HFF-Myc (cell line): ENCODE measurements around the gene HOXD1.
A peak's percentile ranks its signal among the peaks of the same experiment; 100 is the strongest.

Experiments
- DNase-seq: peaks from one replicate; pipeline ENCODE4 v3.0.0-alpha.2; 2011; ENCODE audit warnings: low read depth; ENCODE audit errors: extremely low read depth
- H3K4me3 ChIP-seq: replicated peaks from 2 replicates; pipeline ENCODE4 v1.5.1; 2011; ENCODE audit warnings: low read depth, mild to moderate bottlenecking, control low read depth, low read length
- TF ChIP-seq, protein P1 (sequence below): IDR thresholded peaks from 2 replicates; pipeline ENCODE4 v1.5.1; 2012; ENCODE audit warnings: mild to moderate bottlenecking, low read depth, low read length, control low read depth; ENCODE audit errors: missing control alignments

Gene HOXD1

DNA sequence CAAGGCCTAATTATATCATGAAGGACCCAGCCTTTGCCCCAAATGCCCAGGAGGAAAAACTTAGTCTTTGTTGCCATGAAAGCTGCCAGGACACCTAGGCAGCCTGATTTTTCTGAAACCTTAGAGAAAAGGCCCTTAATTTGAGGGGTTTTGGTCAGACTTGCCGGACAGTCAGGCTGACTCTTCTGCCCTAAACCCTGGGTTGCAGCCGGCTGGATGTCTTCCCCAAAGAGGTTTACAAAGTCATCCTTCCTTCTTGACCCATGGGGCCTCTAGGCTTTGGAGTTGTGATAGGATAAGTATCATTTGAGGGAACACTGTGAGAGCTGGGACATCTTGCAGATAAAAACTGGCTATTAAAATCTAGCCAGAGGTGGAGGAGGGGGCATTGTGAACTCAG, 2.4 kb upstream of the HOXD1 start:
- TF ChIP-seq, protein P1, sequence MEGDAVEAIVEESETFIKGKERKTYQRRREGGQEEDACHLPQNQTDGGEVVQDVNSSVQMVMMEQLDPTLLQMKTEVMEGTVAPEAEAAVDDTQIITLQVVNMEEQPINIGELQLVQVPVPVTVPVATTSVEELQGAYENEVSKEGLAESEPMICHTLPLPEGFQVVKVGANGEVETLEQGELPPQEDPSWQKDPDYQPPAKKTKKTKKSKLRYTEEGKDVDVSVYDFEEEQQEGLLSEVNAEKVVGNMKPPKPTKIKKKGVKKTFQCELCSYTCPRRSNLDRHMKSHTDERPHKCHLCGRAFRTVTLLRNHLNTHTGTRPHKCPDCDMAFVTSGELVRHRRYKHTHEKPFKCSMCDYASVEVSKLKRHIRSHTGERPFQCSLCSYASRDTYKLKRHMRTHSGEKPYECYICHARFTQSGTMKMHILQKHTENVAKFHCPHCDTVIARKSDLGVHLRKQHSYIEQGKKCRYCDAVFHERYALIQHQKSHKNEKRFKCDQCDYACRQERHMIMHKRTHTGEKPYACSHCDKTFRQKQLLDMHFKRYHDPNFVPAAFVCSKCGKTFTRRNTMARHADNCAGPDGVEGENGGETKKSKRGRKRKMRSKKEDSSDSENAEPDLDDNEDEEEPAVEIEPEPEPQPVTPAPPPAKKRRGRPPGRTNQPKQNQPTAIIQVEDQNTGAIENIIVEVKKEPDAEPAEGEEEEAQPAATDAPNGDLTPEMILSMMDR = no peak
- DNase-seq = no peak
- no peak overlapping the region for H3K4me3 ChIP-seq

DNA sequence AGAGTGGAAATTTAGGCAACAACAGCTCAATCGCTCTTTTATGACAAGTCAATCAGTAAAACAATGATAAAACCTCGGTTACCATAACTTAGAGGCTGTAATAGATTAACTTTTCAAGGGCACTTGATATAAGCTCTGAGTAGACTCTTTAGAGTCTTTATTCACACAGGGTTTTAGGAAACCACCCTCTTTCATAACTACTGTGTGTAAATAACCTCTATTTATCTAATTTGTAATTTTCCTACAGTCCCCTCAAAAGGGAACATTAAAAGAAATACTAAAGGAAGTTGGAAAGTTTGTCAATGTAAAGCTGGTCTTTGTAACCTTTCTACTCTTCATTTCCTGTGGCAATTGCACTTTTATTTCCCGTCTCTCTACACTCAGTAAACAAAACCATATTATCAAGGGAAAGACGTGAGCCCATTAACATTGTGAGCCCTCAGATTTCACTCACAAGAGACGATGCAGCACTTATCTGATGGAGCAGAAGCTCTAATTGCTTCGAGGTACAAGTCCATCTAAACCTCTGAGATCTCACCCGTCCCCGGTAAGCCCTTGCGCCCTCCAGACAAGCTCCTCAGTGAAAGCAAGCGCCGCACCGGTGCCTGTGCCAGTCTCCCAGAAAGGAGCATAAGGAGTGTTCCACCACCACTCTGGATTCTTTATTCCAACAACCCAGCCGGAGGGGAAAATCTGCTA, 1.1 kb upstream of the HOXD1 start:
- H3K4me3 ChIP-seq = peak overlapping the region; percentile 36; the same call in 1 of the 2 replicates
- TF ChIP-seq, protein P1 = no peak
- DNase-seq = no peak

DNA sequence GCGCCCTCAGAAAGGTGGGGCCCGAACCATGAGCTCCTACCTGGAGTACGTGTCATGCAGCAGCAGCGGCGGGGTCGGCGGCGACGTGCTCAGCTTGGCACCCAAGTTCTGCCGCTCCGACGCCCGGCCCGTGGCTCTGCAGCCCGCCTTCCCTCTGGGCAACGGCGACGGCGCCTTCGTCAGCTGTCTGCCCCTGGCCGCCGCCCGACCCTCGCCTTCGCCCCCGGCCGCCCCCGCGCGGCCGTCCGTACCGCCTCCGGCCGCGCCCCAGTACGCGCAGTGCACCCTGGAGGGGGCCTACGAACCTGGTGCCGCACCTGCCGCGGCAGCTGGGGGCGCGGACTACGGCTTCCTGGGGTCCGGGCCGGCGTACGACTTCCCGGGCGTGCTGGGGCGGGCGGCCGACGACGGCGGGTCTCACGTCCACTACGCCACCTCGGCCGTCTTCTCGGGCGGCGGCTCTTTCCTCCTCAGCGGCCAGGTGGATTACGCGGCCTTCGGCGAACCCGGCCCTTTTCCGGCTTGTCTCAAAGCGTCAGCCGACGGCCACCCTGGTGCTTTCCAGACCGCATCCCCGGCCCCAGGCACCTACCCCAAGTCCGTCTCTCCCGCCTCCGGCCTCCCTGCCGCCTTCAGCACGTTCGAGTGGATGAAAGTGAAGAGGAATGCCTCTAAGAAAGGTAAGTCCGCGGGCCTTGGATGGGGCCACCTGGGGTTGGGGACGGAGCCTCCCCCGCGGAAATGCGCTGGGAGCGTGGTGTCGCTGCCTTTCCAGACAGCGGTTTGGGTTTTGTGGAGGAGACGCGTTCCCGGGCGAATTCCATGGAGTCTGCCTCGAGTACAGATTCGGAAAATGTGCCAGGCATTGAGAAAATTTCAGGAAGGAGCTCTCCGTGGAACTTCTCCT, 559 bp downstream of the HOXD1 start:
- TF ChIP-seq, protein P1 = no peak
- DNase-seq = no peak
- peak overlapping the region; percentile 36 for H3K4me3 ChIP-seq

DNA sequence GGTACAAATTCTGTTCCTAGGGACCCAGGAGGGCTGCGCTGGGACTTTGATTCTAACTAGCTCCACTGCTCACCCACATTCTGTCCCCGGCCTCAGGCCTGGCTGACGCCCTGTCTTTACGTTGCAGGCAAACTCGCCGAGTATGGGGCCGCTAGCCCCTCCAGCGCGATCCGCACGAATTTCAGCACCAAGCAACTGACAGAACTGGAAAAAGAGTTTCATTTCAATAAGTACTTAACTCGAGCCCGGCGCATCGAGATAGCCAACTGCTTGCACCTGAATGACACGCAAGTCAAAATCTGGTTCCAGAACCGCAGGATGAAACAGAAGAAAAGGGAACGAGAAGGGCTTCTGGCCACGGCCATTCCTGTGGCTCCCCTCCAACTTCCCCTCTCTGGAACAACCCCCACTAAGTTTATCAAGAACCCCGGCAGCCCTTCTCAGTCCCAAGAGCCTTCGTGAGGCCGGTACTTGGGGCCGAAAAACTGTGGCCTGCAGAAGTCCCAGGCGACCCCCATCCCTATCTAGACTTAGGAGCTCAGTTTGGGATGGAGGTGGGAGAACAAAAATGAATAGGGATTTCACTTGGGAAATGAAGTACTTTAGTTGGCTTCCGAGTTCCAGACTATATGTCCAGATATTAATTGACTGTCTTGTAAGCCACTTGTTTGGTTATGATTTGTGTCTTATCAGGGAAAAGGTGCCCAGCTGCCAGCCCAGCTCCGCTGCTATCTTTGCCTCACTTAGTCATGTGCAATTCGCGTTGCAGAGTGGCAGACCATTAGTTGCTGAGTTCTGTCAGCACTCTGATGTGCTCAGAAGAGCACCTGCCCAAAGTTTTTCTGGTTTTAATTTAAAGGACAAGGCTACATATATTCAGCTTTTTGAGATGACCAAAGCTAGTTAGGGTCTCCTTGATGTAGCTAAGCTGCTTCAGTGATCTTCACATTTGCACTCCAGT, 1.5 kb downstream of the HOXD1 start:
- H3K4me3 ChIP-seq = no peak overlapping the region
- TF ChIP-seq, protein P1 = no peak
- no peak for DNase-seq

DNA sequence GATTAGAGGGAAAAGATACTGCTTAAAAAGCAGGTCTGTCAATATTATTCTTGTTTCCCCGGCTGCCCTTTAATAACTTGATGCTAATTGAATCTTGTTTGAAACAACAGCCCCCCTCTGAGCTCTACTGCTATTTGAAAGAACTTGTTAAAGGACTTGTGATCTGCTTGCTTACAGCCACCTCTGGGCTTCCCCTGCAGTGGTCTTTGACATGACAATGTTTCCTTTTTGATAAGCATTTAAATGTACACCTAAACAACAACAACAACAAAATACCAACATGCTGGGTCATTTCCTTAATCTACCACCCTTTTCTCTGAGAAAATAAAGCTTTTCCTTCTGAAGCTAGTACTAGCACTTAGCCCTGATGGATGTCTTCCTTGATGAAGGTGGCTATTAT, 3.9 kb downstream of the HOXD1 start:
- H3K4me3 ChIP-seq = no peak overlapping the region
- no peak for DNase-seq
- TF ChIP-seq, protein P1 = no peak

DNA sequence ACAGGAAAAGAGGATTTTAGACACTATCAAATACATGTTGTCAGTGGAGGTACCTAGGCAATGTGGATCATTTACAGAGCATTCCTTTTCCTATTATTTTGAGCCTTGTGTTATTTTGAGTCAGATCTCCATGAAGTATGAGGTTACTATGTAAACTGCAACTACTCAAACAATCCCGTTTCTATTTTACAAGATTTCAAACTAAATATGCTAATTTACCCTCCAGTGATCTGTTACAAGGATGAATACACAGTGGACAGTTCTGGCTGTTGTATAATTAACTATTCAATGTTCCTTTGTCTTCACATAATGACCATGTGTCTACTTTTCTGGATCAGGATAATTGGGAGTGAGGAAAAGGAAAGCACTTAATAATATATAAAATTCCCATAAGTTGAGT, 4.6 kb downstream of the HOXD1 start:
- TF ChIP-seq, protein P1 = no peak
- no peak overlapping the region for H3K4me3 ChIP-seq
- DNase-seq = no peak
